CMK (cell line): ENCODE data around the gene TENM4.
"Not testable (repeated sequence)": the region's sequence is repeated elsewhere in the genome, so short reads cannot be mapped to it uniquely, and the experiment has no call there.

ENCODE experiments used
- DNase-seq: peaks from one replicate; pipeline ENCODE4 v3.0.0-alpha.2; 2010; ENCODE audit warnings: low read depth

The TENM4 gene

GRCh38 chr11:79208126-79208525, 232.7 kb downstream of the TENM4 start:
- no peak for DNase-seq

- no peak for DNase-seq
Observed at GRCh38 chr11:79206951-79207350, 233.9 kb downstream of the TENM4 start.

GRCh38 chr11:79205786-79206185, 235.0 kb downstream of the TENM4 start:
- no peak for DNase-seq

GRCh38 chr11:79201677-79202347, 239.0 kb downstream of the TENM4 start:
- no peak for DNase-seq

GRCh38 chr11:79200398-79201070, 240.3 kb downstream of the TENM4 start:
- DNase-seq: no peak

GRCh38 chr11:79199729-79200354, 241.0 kb downstream of the TENM4 start:
- no peak for DNase-seq

- no peak for DNase-seq
Observed at GRCh38 chr11:79198898-79199250, 242.0 kb downstream of the TENM4 start.

- DNase-seq: no peak
Observed at GRCh38 chr11:79198203-79198897, 242.5 kb downstream of the TENM4 start.

GRCh38 chr11:79196950-79197349, 243.9 kb downstream of the TENM4 start:
- DNase-seq: no peak

GRCh38 chr11:79195209-79195608, 245.6 kb downstream of the TENM4 start:
- no peak for DNase-seq

GRCh38 chr11:79193663-79194310, 247.0 kb downstream of the TENM4 start:
- DNase-seq: no peak

GRCh38 chr11:79192836-79193235, 248.0 kb downstream of the TENM4 start:
- no peak for DNase-seq

- DNase-seq: not testable (repeated sequence)
Observed at GRCh38 chr11:79191716-79192115, 249.1 kb downstream of the TENM4 start.

GRCh38 chr11:79190553-79190952, 250.3 kb downstream of the TENM4 start:
- not testable (repeated sequence) for DNase-seq

GRCh38 chr11:79189601-79190000, 251.2 kb downstream of the TENM4 start:
- no peak for DNase-seq

- DNase-seq: no peak
Observed at GRCh38 chr11:79189055-79189454, 251.8 kb downstream of the TENM4 start.

GRCh38 chr11:79186669-79187068, 254.2 kb downstream of the TENM4 start:
- DNase-seq: no peak

GRCh38 chr11:79185351-79185750, 255.5 kb downstream of the TENM4 start:
- no peak for DNase-seq

- DNase-seq: no peak
Observed at GRCh38 chr11:79184285-79184684, 256.5 kb downstream of the TENM4 start.

GRCh38 chr11:79182794-79183193, 258.0 kb downstream of the TENM4 start:
- DNase-seq: no peak

- DNase-seq: no peak
Observed at GRCh38 chr11:79179087-79179486, 261.7 kb downstream of the TENM4 start.
